ENCODE data around the gene GPR158. TPM values are rescaled to one million over a fixed set of nuclear protein-coding genes. Genes with fewer than 3 reads are reported as not detected.

Gene GPR158
- polyA plus RNA-seq, 5 donors = 0.58 to 1.1 (median 0.85) TPM

DNA sequence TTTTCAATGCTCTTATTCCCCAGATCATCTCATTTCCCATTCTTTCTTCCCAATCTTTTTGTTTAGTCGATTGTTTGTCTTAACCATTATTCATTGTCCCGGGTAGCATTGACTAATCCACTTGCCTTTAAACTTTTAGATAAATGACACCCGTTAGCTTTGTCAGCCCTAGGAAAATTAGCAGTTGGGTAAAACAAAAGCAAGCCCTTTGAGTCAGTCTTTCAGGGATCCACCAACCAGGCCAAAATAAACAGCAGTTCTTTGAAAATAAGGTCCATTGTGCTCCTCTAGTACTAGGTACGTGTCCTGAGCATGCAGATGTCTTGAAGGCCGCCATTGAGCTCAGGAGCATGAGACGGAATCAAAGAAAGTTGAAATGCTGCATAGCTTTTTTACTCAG lies 389.6 kb downstream of the GPR158 start:
- DNase-seq = no peak

- DNase-seq = no peak
Measured at GRCh38 chr10:25565570-25565969, 390.8 kb downstream of the GPR158 start.

GRCh38 chr10:25573316-25573715 lies 398.5 kb downstream of the GPR158 start:
- no peak for DNase-seq

DNA sequence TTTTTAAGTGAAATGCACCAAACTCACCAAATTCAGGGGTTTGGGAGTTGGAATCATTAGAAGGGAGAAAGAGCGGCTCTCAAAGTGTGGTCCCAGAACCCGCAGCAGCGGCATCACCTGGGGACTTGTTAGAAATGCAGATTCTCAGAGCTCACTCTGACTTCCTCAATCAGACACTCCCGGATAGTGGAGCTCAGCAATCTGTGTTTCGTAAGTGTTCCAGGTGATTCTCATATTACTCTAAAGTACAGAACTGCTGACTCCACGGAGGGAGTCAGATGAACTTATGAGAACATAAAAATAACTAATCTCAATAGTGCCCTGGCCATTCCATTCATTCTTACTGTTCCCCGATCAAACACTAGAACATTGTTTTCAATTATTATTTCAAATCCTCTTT lies 400.5 kb downstream of the GPR158 start:
- DNase-seq = no peak

DNA sequence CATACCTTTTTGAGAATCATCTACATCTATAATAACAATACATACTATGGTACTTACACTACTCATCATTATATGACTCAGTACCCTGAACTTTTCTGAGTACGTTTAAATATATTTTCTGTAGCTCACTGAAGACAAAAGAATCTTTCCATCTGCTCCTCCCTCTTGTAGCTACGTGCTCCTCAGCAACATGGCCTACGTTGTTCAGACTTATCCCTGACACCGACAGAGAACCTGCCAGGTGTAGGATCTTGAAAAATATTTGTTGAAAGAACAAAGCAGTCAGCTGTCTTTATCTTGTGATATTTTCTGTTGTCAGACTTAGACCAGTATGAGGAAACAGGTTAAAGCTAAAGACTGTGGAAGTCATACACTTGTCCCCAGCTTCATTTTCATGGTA lies 403.3 kb downstream of the GPR158 start:
- no peak for DNase-seq

DNA sequence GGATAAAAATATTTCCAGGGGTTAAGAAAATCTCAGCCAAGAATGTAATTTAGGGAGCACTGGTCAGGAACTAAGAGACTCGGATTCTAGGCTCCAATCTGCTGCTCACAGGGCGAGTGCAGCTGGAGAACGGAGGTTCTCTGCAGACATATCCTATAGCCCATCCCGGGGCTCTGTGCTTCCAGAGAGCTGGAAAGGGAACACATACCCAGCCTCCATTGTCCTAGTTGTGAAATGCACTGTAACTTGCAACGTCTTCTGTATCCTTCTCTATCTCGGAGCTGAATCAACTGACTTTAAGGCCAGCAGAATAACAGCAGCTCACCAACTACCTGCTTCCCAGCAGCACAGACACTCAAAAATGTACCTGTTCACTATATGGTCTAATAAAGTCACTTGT lies 408.2 kb downstream of the GPR158 start:
- DNase-seq = no peak

GRCh38 chr10:25600651-25601050 lies 425.9 kb downstream of the GPR158 start:
- no peak for DNase-seq

DNA sequence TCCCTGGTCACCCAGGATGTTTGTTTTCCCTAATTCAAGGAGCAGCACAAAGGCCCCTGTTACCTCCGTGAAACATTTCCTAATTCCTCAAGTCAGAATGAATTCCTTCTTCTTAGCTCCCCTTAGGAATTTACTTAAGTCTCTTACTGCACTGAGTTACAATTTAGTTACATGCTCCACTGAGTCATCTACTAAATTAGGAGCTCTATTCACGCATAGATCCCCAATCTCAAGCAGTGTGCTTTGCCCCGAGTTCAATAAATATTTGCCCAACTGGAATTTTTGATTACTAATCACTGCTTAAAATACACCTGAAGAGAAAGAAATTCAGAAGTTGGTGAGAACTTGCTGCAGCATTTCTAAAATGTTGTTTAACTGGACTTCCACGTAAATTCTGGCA lies 429.8 kb downstream of the GPR158 start:
- no peak for DNase-seq

GRCh38 chr10:25614652-25615051 lies 439.9 kb downstream of the GPR158 start:
- DNase-seq = no peak

GRCh38 chr10:25615926-25616325 lies 441.1 kb downstream of the GPR158 start:
- DNase-seq = no peak

DNA sequence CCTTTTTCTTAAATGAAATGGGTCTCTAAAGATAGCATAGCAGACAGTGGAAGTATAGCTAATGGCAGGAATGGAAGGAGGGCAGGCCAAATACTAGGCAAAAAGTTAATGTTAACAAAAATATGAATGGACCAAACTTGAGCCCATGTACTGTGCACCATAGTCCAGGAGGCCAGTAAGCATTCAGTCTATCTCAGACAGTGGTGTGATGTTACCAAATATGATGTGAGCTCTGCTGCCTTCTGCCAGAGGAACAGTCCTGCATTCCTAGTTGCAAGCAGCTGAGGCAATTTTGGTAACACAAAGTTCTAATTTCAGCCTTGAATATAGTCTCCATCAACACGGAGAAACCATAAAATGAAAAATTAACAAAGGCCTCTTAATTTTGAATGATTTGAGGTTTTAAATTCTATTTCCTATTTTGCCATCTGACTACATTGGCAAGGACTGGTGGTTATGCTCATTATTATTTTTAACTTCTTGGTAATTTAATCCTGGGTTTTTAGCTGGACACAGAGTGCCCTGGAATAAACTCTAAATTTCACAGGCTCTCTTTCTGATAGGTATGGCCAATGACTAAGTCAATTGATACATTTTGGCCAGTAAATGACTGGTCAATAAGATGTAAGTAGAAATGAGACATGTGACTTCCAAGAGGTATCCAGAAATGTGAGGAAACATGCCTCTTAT lies 442.2 kb downstream of the GPR158 start:
- no peak for DNase-seq

DNA sequence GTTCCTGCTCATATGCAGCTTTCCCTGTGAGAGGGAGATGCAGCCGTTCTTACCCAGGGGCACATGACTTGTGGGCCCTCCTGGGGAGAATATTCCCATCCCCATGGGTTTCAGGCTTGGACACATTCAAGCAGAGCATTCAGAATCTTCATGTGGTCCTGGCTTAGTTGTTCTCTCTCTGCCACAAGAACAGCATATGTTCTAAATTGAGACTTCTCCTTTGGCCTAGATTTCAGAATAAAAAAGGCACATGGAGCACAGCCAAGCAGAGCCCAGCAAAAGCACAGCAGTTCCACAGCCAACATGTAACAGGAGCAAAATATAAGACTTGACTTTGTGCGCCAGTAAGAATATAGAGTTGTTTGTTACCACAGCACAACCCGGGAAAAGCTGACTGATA lies 452.8 kb downstream of the GPR158 start:
- DNase-seq = no peak

- DNase-seq = no peak
Measured at GRCh38 chr10:25629333-25629732, 454.5 kb downstream of the GPR158 start.

DNA sequence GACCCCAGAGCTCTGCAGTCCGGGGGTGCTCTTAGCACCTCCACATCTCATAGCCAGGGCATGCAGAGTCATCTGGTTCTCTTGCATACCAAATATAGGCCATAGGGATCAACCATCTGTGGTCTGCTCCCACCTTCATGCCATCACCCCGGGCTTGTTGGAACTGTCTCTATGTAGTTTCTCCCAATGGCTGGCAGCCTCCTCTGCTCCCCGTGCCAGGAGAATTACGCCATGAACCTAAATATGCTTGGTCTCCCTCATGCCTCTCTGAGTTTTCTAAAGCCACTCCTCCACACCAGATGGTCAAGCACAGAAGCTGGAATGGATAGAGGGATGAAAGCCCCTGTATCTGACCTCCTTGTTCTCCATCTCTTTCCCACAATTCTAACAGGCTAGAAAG lies 456.7 kb downstream of the GPR158 start:
- no peak for DNase-seq

DNA sequence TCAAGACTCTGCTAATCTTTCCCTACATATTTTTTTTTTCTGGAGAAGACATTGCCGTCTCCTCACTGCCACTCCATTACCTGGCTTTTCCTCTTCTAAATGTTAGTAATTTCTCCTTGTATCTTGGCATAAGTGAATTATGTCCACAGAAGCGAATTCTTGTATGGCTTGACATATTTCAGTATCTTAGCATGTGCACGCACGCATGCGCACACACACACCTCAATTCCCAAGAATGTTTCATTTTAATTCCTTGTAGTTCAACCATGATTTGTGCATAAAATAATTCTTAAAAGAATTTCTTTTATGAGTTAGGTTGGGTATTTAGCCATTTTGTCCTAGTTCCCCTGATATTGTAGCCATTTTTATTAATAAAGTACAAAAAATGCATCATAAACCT lies 458.0 kb downstream of the GPR158 start:
- DNase-seq = no peak

DNA sequence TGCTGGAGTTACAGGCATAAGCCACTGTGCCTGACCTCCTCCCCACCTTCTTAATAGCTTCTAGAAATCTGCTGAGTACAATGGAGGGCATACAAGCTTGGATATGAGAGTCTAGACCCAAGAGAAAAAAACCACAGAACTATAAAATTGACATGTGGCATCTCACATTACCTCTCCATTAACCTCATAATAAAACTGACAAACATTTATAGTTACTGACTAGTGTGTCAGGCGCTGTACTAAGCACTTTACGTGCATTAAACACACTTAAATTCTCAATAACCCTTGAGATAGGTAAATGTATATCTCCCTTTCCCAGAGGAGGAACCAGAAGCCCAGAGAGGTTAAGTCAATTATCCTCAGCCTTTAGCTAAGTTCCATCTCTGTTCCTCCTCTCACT lies 458.7 kb downstream of the GPR158 start:
- no peak for DNase-seq

GRCh38 chr10:25639646-25640045 lies 464.8 kb downstream of the GPR158 start:
- no peak for DNase-seq

- DNase-seq = no peak
Measured at GRCh38 chr10:25641595-25641994, 466.8 kb downstream of the GPR158 start.

- no peak for DNase-seq
Measured at GRCh38 chr10:25642721-25643120, 467.9 kb downstream of the GPR158 start.

DNA sequence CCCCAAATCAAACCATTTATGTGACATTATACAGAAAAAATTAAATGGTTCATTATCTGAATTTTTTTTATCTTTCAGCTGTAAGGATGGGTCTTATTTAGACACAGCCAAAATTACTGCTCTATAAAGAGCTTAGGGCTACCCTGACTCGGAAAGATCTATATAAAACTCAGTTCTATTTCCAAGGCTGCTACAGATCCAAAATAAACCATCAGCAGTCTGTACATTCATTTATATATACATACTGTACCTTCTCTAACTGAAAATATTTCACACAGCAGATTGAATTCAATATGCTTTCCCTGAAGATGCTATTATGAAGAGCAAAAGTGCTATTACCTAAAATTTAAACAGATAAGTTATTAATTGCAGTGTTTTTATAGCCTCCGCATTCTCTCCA lies 471.6 kb downstream of the GPR158 start:
- DNase-seq = no peak

DNA sequence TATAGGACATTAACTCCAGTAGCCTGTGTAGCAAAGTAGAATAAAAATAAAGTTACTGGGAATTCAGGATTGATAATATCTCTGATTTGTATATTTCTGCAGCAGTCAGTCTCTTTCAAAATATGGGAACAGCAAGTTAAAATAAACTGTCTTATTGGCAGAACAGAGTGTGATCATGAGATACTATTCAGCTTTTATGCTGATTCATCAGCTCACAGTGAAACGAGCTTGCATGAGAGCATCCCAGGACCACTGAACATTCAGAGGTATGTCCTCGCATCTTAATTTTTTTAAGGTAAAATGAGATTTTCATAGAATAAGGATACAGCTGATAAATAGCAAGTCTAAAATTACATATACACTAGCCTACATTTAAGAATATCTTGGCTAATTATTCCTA lies 476.7 kb downstream of the GPR158 start:
- no peak for DNase-seq

Data from right lung (tissue), 5 donors.